HepG2 (cell line): Measurements from ENCODE around the gene C2. TPM values are rescaled to one million over a fixed set of nuclear protein-coding genes. Genes with fewer than 3 reads are reported as not detected.

Source experiments
- AGO2 ChIP-seq: fragments of 200-400 bp; formaldehyde crosslinking; optimal IDR thresholded peaks from 2 replicates; pipeline ENCODE3; 2017; ENCODE audit warnings: mild to moderate bottlenecking, low read depth, low read length, moderate library complexity
- BORCS8-MEF2B ChIP-seq: sonication (generic); formaldehyde crosslinking; IDR thresholded peaks from 2 replicates; pipeline ENCODE4 v1.8.0; 2022; ENCODE audit warnings: mild to moderate bottlenecking, missing genetic modification reagents
- BRD4 ChIP-seq: sonication (generic); formaldehyde crosslinking; IDR thresholded peaks from 2 replicates; pipeline ENCODE4 v1.4.0; 2020; ENCODE audit warnings: missing genetic modification reagents
- CAMTA2 ChIP-seq: sonication (generic); formaldehyde crosslinking; IDR thresholded peaks from 2 replicates; pipeline ENCODE4 v1.4.0; 2020; ENCODE audit warnings: mild to moderate bottlenecking, missing genetic modification reagents, borderline replicate concordance
- GATAD1 ChIP-seq: IDR thresholded peaks from 2 replicates; pipeline ENCODE4 v1.6.1; 2016; ENCODE audit warnings: missing genetic modification reagents, missing compliant biosample characterization
- HDAC1 ChIP-seq: sonication (generic); formaldehyde crosslinking; IDR thresholded peaks from 2 replicates; pipeline ENCODE4 v1.5.1; 2020; ENCODE audit warnings: mild to moderate bottlenecking, missing genetic modification reagents
- HOXA5 ChIP-seq: sonication (generic); formaldehyde crosslinking; IDR thresholded peaks from 2 replicates; pipeline ENCODE4 v1.4.0; 2020; ENCODE audit warnings: missing genetic modification reagents
- KLF11 ChIP-seq: IDR thresholded peaks from 2 replicates; pipeline ENCODE4 v1.6.1; 2016; ENCODE audit warnings: missing compliant biosample characterization
- LBX2 ChIP-seq: sonication (generic); formaldehyde crosslinking; IDR thresholded peaks from 2 replicates; pipeline ENCODE4 v1.5.0; 2020; ENCODE audit warnings: missing genetic modification reagents, mild to moderate bottlenecking, borderline replicate concordance
- MXD4 ChIP-seq: IDR thresholded peaks from 2 replicates; pipeline ENCODE4 v1.6.1; 2016; ENCODE audit warnings: mild to moderate bottlenecking, missing biosample characterization, missing genetic modification reagents
- NFKB2 ChIP-seq: sonication (generic); formaldehyde crosslinking; IDR thresholded peaks from 2 replicates; pipeline ENCODE4 v1.4.0; 2020; ENCODE audit warnings: missing genetic modification reagents, borderline replicate concordance
- ONECUT2 ChIP-seq: sonication (generic); formaldehyde crosslinking; IDR thresholded peaks from 2 replicates; pipeline ENCODE4 v1.4.0; 2020; ENCODE audit warnings: missing genetic modification reagents
- PITX1 ChIP-seq: sonication (generic); formaldehyde crosslinking; IDR thresholded peaks from 2 replicates; pipeline ENCODE4 v1.5.1; 2020; ENCODE audit warnings: mild to moderate bottlenecking, missing genetic modification reagents
- PRDM4 ChIP-seq: sonication (generic); formaldehyde crosslinking; IDR thresholded peaks from 2 replicates; pipeline ENCODE4 v1.9.0; 2021; ENCODE audit warnings: missing genetic modification reagents, borderline replicate concordance
- ZBTB38 ChIP-seq: sonication (generic); formaldehyde crosslinking; IDR thresholded peaks from 2 replicates; pipeline ENCODE4 v1.5.1; 2020; ENCODE audit warnings: mild to moderate bottlenecking, missing genetic modification reagents
- ZC3H13 ChIP-seq: sonication (generic); formaldehyde crosslinking; IDR thresholded peaks from 2 replicates; pipeline ENCODE4 v1.8.1; 2023; ENCODE audit warnings: mild to moderate bottlenecking, missing genetic modification reagents, moderate library complexity
- ZNF281 ChIP-seq: sonication (generic); formaldehyde crosslinking; IDR thresholded peaks from 2 replicates; pipeline ENCODE4 v1.4.0; 2020; ENCODE audit warnings: missing genetic modification reagents, borderline replicate concordance
- ZNF660 ChIP-seq: sonication (generic); formaldehyde crosslinking; IDR thresholded peaks from 2 replicates; pipeline ENCODE4 v1.5.1; 2020; ENCODE audit warnings: mild to moderate bottlenecking, low read depth, missing genetic modification reagents, borderline replicate concordance
- ZNF777 ChIP-seq: sonication (generic); formaldehyde crosslinking; IDR thresholded peaks from 2 replicates; pipeline ENCODE4 v1.4.0; 2020; ENCODE audit warnings: missing genetic modification reagents
- ZNF780A ChIP-seq: sonication (generic); formaldehyde crosslinking; IDR thresholded peaks from 2 replicates; pipeline ENCODE4 v1.8.0; 2022; ENCODE audit warnings: mild to moderate bottlenecking, missing genetic modification reagents, moderate library complexity
- ZSCAN21 ChIP-seq: sonication (generic); formaldehyde crosslinking; IDR thresholded peaks from 2 replicates; pipeline ENCODE4 v1.8.0; 2022; ENCODE audit warnings: mild to moderate bottlenecking, missing genetic modification reagents, moderate library complexity, borderline replicate concordance
- polyA plus RNA-seq, 8 experiments: library from polyadenylated mRNA; depleted of rRNA in 3 of 8; stranded (reverse) in 7 of 8; unstranded in 1 of 8; fragments of >200 nt; fragmentation: Illumina TruSeq in 4 of 8; extraction: Trizol in 4 of 8; gene quantifications; 2 replicates each; pipeline versions ENCODE4 v1.2.1 to v1.2.3, GENCODE V29; 2011 to 2016; ENCODE audit warnings: low read depth in 4 of 8, missing spikeins in 1 of 8, mixed read lengths in 1 of 8; ENCODE audit not compliant: insufficient read depth in 1 of 8
- total RNA-seq, 5 experiments: library from RNA; depleted of rRNA; stranded (reverse); fragments of >200 nt; fragmentation: Illumina TruSeq; extraction: Trizol; gene quantifications; 2 replicates each; pipeline ENCODE4 v1.2.3, GENCODE V29; 2016; ENCODE audit warnings: low read depth in 1 of 5
- TF ChIP-seq, protein P1 (sequence below): sonication (generic); formaldehyde crosslinking; IDR thresholded peaks from 2 replicates; pipeline ENCODE4 v1.4.0; 2020; ENCODE audit warnings: missing genetic modification reagents

C2 gene
- total and polyA plus RNA-seq, 2 of the 13 experiments (the other 11 are each of a cell fraction or from before 2014, with no cell fraction given): 165 to 307 TPM

DNA sequence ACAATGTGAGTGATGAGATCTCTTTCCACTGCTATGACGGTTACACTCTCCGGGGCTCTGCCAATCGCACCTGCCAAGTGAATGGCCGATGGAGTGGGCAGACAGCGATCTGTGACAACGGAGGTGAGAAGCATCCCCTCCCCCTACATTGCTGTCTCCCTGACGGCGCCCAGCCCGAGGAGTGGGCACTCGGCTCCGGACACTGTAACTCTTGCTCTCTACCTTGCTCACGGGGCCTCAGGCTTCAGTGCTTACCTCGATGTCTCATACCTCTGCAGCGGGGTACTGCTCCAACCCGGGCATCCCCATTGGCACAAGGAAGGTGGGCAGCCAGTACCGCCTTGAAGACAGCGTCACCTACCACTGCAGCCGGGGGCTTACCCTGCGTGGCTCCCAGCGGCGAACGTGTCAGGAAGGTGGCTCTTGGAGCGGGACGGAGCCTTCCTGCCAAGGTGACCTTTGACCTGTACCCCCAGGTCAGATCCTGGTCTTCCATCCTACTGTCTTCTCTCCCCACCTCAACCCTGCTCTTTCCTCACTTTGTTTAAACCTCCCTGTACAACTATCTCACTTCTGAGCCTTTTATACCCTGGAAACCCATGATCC, 19.7 kb downstream of the C2 start (continued):
- TF ChIP-seq NFKB2 (CRISPR knock-in tag): peak; percentile 52; the same call in 1 of the 2 replicates
- no peak for TF ChIP-seq GATAD1 (CRISPR knock-in tag)
- peak; percentile 91 for TF ChIP-seq AGO2
- TF ChIP-seq, protein P1, sequence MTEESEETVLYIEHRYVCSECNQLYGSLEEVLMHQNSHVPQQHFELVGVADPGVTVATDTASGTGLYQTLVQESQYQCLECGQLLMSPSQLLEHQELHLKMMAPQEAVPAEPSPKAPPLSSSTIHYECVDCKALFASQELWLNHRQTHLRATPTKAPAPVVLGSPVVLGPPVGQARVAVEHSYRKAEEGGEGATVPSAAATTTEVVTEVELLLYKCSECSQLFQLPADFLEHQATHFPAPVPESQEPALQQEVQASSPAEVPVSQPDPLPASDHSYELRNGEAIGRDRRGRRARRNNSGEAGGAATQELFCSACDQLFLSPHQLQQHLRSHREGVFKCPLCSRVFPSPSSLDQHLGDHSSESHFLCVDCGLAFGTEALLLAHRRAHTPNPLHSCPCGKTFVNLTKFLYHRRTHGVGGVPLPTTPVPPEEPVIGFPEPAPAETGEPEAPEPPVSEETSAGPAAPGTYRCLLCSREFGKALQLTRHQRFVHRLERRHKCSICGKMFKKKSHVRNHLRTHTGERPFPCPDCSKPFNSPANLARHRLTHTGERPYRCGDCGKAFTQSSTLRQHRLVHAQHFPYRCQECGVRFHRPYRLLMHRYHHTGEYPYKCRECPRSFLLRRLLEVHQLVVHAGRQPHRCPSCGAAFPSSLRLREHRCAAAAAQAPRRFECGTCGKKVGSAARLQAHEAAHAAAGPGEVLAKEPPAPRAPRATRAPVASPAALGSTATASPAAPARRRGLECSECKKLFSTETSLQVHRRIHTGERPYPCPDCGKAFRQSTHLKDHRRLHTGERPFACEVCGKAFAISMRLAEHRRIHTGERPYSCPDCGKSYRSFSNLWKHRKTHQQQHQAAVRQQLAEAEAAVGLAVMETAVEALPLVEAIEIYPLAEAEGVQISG (CRISPR knock-in tag): no peak; the same call in 1 of the 2 replicates
- 0 out of 2 replicates have a peak, but pooled peaks have one; percentile 14 for TF ChIP-seq HDAC1 (CRISPR knock-in tag)
- 0 out of 2 replicates have a peak, but pooled peaks have one; percentile 58 for TF ChIP-seq HOXA5 (CRISPR knock-in tag)
- no peak for TF ChIP-seq ONECUT2 (CRISPR knock-in tag)
- TF ChIP-seq ZSCAN21 (CRISPR knock-in tag): no peak
- TF ChIP-seq ZNF780A (CRISPR knock-in tag): 0 out of 2 replicates have a peak, but pooled peaks have one; percentile 55
- 0 out of 2 replicates have a peak, but pooled peaks have one; percentile 29 for TF ChIP-seq ZNF777 (CRISPR knock-in tag)
- 0 out of 2 replicates have a peak, but pooled peaks have one; percentile 30 for TF ChIP-seq BRD4 (CRISPR knock-in tag)
- peak; percentile 98 for TF ChIP-seq ZBTB38
- TF ChIP-seq ZNF281 (CRISPR knock-in tag): 0 out of 2 replicates have a peak, but pooled peaks have one; percentile 19
- no peak for TF ChIP-seq CAMTA2 (CRISPR knock-in tag)
- no peak for TF ChIP-seq ZNF660
- TF ChIP-seq ZC3H13: peak; percentile 74
- 0 out of 2 replicates have a peak, but pooled peaks have one; percentile 5 for TF ChIP-seq BORCS8-MEF2B (CRISPR knock-in tag)
- TF ChIP-seq PITX1 (CRISPR knock-in tag): no peak
- TF ChIP-seq MXD4 (CRISPR knock-in tag): no peak
- no peak for TF ChIP-seq PRDM4 (CRISPR knock-in tag)
- TF ChIP-seq KLF11 (CRISPR knock-in tag): no peak
- no peak for TF ChIP-seq LBX2 (CRISPR knock-in tag)
